Measurements from ENCODE around the gene TOLLIP.
"Not testable (repeated sequence)": the region's sequence is repeated elsewhere in the genome, so short reads cannot be mapped to it uniquely, and the experiment has no call there.

TOLLIP gene

DNA sequence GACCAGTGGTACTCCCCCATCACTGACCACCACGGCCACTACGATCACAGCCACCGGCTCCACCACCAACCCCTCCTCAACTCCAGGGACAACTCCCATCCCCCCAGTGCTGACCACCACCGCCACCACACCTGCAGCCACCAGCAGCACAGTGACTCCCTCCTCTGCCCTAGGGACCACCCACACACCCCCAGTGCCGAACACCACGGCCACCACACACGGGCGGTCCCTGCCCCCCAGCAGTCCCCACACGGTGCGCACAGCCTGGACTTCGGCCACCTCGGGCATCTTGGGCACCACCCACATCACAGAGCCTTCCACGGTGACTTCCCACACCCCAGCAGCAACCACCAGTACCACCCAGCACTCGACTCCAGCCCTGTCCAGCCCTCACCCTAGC lies 62.4 kb downstream of the TOLLIP start:
- DNase-seq (ENCODE audit: low read depth in 2 of 2), result not testable (repeated sequence)

DNA sequence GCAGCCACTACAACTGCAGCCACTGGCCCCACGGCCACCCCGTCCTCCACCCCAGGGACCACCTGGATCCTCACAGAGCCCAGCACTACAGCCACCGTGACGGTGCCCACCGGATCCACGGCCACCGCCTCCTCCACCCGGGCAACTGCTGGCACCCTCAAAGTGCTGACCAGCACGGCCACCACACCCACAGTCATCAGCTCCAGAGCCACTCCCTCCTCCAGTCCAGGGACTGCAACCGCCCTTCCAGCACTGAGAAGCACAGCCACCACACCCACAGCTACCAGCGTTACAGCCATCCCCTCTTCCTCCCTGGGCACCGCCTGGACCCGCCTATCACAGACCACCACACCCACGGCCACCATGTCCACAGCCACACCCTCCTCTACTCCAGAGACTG lies 63.1 kb downstream of the TOLLIP start:
- DNase-seq (ENCODE audit: low read depth in 2 of 2), result not testable (repeated sequence)

DNA sequence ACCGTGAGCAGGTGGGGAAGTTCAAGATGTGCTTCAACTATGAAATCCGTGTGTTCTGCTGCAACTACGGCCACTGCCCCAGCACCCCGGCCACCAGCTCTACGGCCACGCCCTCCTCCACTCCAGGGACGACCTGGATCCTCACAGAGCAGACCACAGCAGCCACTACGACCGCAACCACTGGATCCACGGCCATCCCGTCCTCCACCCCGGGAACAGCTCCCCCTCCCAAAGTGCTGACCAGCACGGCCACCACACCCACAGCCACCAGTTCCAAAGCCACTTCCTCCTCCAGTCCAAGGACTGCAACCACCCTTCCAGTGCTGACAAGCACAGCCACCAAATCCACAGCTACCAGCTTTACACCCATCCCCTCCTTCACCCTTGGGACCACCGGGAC lies 63.7 kb downstream of the TOLLIP start:
- DNase-seq (ENCODE audit: low read depth in 2 of 2), result not testable (repeated sequence)

DNA sequence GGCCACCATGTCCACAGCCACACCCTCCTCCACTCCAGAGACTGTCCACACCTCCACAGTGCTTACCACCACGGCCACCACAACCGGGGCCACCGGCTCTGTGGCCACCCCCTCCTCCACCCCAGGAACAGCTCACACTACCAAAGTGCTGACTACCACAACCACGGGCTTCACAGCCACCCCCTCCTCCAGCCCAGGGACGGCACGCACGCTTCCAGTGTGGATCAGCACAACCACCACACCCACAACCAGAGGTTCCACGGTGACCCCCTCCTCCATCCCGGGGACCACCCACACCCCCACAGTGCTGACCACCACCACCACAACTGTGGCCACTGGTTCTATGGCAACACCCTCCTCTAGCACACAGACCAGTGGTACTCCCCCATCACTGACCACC lies 64.9 kb downstream of the TOLLIP start:
- DNase-seq (ENCODE audit: low read depth in 2 of 2), result not testable (repeated sequence)

DNA sequence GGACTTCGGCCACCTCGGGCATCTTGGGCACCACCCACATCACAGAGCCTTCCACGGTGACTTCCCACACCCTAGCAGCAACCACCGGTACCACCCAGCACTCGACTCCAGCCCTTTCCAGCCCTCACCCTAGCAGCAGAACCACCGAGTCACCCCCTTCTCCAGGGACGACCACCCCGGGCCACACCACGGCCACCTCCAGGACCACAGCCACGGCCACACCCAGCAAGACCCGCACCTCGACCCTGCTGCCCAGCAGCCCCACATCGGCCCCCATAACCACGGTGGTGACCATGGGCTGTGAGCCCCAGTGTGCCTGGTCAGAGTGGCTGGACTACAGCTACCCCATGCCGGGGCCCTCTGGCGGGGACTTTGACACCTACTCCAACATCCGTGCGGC lies 65.9 kb downstream of the TOLLIP start:
- not testable (repeated sequence) for DNase-seq (ENCODE audit: low read depth in 2 of 2)

DNA sequence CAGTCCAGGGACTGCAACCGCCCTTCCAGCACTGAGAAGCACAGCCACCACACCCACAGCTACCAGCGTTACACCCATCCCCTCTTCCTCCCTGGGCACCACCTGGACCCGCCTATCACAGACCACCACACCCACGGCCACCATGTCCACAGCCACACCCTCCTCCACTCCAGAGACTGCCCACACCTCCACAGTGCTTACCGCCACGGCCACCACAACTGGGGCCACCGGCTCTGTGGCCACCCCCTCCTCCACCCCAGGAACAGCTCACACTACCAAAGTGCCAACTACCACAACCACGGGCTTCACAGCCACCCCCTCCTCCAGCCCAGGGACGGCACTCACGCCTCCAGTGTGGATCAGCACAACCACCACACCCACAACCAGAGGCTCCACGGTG lies 66.7 kb downstream of the TOLLIP start:
- DNase-seq (ENCODE audit: low read depth in 2 of 2), result not testable (repeated sequence)

DNA sequence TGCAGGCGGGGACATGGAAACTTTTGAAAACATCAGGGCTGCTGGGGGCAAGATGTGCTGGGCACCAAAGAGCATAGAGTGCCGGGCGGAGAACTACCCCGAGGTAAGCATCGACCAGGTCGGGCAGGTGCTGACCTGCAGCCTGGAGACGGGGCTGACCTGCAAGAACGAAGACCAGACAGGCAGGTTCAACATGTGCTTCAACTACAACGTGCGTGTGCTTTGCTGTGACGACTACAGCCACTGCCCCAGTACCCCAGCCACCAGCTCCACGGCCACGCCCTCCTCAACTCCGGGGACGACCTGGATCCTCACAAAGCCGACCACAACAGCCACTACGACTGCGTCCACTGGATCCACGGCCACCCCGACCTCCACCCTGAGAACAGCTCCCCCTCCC lies 67.1 kb downstream of the TOLLIP start:
- no peak for DNase-seq (ENCODE audit: low read depth in 2 of 2)

DNA sequence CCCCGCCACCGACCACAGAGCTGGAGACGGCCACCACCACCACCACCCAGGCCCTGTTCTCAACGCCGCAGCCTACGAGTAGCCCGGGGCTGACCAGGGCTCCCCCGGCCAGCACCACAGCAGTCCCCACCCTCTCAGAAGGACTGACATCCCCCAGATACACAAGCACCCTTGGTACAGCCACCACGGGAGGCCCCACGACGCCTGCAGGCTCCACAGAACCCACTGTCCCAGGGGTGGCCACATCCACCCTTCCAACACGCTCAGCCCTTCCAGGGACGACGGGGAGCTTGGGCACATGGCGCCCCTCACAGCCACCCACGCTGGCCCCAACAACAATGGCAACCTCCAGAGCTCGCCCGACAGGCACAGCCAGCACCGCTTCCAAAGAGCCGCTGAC lies 67.7 kb downstream of the TOLLIP start:
- no peak for DNase-seq (ENCODE audit: low read depth in 2 of 2)

DNA sequence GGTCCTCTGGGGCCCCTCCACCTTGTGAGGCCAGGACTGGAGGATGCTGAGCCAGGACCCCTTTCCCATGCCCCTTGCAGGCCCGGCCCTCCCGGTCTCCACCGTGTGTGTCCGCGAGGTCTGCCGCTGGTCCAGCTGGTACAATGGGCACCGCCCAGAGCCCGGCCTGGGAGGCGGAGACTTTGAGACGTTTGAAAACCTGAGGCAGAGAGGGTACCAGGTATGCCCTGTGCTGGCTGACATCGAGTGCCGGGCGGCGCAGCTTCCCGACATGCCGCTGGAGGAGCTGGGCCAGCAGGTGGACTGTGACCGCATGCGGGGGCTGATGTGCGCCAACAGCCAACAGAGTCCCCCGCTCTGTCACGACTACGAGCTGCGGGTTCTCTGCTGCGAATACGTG lies 68.7 kb downstream of the TOLLIP start:
- DNase-seq (ENCODE audit: low read depth in 2 of 2), result no peak

DNA sequence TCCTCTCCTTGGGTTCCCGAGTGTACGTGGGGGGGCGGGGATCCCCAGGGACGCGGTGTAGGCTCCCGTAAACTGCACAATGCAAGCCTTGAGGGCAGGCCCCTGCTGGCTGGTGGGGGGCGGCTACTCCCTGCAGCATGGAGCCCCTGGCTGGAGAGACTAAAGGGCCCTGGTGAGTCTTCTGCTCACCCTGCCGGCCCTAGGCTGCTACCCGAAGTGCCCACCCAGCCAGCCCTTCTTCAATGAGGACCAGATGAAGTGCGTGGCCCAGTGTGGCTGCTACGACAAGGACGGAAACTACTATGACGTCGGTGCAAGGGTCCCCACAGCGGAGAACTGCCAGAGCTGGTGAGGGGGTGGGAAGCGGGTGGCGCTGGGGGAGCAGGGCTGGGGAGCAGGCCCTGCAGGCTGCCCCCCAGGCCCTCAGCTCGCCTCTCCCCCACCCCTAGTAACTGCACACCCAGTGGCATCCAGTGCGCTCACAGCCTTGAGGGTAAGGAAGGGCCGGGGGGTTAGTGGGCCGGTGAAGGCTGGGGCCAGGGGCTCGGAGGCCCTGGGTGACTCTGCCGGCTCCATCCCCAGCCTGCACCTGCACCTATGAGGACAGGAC lies 69.7 kb downstream of the TOLLIP start:
- DNase-seq (ENCODE audit: low read depth in 2 of 2), result no peak

DNA sequence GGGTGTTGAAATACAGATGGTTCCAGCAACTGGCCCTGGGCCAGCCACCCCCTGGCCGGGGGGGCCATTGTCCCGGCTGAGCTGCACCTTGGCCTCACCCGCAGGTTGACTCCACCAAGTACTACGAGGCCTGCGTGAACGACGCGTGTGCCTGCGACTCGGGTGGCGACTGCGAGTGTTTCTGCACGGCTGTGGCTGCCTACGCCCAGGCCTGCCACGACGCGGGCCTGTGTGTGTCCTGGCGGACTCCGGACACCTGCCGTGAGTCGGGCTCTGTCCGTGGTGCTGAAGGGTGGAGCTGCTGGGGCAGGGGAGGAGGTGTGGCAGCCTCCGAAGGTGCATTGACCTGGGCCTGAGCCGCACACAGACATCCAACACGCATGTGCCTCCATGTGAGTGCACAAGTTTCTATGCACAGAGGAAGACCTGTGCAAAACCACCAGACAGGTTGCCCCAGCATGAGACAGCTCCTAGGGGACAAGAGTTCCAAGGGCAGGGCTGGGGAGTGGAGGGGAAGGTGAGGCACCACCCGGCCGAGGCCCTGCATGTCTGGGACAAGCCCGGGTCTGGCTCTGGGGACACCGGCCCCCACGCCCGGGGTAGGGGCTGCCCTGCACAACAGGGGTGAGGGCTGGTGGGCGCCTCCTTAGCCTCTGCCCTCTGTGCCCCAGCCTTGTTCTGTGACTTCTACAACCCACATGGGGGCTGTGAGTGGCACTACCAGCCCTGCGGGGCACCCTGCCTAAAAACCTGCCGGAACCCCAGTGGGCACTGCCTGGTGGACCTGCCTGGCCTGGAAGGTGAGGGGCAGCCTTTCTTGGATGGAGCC lies 70.5 kb downstream of the TOLLIP start:
- no peak for DNase-seq (ENCODE audit: low read depth in 2 of 2)

DNA sequence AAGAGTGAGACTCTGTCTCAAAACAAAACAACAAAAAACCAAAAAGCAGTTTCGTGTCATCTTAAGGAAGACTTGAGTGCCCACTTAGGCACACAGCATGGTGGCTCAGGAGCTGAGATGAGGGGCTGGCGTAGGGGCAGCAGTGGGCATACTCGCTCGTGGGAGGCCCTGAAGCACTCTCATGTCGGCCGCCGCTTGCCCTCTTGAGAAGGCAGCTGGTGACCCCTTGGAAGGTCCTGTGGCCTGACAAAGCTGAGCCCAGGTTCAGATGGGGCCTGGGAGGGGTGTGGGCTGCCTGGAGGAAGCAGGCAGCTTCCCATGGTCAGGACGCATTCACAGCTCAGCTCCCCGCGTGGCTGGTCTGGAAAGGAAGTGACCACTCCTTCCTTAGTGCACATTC lies 71.6 kb downstream of the TOLLIP start:
- DNase-seq (ENCODE audit: low read depth in 2 of 2), result no peak

DNA sequence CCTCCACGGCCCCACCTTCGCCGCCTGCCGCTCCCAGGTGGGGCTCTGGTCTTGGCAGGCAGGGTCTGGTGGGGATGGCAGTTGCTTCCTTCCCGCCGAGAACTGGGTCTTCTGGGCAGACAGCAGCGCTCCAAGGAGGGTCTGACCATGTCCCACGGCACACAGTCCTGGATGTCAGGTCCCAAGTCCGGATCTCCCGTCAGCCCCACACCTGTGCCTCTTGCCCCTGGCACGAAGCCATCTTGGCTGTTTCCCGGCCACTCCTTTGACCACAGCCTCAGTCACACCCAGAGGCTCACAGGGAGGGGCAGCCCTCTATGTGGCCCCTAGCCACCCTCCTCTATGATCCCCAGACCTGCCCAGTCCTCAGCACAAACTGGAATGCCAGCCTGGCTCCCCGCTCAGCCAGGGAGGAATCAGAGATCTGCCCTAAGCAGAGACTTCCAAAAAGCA lies 72.3 kb downstream of the TOLLIP start:
- no peak for DNase-seq (ENCODE audit: low read depth in 2 of 2)

DNA sequence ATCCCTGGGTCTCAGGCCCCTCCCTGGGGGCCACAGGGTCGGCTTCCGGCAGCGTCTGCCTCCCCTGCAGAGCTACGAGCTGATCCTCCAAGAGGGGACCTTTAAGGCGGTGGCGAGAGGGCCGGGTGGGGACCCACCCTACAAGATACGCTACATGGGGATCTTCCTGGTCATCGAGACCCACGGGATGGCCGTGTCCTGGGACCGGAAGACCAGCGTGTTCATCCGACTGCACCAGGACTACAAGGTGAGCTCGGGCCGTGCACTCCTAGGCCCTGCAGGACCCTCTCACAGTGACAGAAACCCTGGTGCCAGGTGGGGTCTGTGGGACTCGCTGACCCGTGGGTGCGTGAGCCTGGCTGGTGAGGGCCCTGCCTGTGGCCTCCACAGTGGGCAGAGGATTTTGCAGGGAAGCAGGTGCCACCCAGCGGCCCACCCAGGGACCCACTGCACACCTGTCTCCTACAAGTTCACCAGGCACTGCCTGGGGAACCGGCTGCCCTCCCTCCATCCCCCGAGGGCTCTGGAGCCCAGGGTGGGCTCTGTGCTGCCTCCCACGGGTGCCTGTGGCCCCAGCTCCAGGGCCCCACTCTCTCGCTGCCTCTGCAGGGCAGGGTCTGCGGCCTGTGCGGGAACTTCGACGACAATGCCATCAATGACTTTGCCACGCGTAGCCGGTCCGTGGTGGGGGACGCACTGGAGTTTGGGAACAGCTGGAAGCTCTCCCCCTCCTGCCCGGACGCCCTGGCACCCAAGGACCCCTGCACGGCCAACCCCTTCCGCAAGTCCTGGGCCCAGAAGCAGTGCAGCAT lies 72.9 kb downstream of the TOLLIP start:
- DNase-seq (ENCODE audit: low read depth in 2 of 2), result no peak

DNA sequence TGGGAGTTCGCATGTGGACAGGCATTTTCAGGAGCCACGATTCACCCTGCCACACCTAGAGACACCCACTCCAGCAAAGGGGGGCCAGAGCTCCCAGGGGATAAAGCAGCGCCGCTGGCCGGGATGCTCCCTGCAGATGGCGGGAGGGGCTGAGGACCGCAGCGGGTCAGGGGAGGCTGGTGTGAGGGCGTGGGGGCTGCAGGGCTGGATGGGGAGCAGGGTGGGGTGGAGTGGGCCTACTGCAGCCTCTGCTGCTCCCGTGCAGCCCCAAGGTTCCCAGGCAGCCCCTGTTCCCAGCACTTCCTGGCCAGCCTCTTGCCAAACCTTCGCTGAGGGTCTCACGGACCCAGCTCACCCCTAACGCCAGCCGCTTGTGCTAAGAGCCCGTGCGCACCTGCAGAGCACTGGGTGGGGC lies 73.5 kb downstream of the TOLLIP start:
- no peak for DNase-seq (ENCODE audit: low read depth in 2 of 2)

DNA sequence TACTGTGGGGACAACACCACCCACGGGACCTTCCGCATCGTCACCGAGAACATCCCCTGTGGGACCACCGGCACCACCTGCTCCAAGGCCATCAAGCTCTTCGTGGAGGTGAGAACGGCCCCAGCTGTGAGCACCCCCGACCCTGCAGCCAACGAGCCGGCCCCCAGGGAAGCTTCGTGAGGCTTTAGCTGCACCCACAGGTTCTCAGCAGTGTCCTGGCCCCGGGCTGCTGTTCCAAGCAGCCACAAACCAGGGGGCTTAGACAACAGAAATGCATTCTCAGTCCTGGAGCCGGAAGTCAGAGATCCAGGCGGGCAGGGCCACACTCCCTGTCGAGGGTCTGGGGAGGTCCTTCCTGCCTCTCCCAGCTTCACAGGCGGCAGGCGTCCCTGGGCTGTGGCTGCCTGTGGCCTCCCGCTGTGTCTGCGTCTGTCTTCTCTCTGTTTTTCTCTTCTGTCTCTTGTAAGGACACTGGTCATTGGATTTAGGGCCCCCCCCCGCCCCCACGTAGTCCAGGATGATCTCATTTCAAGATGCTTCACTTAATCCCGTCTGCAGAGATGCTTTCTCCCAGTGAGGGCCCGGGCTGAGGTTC lies 74.0 kb downstream of the TOLLIP start:
- DNase-seq (ENCODE audit: low read depth in 2 of 2), result no peak

DNA sequence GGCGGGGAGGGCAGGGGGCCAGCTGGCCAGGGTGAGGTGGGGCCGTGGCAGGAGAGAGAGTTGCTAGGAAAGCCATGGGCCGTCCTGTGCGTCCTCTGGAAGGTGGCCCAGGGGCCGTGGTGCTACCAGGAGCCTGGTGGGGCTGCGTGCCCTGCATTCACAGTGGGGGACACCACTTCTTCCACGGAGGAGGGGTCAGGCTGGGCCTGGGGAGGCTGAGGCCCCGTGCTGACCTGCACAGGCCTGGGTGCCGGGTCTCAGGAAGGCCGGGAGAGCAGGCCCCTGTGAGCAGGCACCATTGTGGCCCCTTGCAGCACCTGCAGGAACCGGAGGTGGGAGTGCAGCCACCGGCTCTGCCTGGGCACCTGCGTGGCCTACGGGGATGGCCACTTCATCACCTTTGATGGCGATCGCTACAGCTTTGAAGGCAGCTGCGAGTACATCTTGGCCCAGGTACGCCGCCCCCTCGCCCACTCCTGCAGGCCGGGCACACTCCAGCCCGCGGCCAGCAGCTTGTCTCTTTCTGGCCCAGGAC lies 74.6 kb downstream of the TOLLIP start:
- no peak for DNase-seq (ENCODE audit: low read depth in 2 of 2)

DNA sequence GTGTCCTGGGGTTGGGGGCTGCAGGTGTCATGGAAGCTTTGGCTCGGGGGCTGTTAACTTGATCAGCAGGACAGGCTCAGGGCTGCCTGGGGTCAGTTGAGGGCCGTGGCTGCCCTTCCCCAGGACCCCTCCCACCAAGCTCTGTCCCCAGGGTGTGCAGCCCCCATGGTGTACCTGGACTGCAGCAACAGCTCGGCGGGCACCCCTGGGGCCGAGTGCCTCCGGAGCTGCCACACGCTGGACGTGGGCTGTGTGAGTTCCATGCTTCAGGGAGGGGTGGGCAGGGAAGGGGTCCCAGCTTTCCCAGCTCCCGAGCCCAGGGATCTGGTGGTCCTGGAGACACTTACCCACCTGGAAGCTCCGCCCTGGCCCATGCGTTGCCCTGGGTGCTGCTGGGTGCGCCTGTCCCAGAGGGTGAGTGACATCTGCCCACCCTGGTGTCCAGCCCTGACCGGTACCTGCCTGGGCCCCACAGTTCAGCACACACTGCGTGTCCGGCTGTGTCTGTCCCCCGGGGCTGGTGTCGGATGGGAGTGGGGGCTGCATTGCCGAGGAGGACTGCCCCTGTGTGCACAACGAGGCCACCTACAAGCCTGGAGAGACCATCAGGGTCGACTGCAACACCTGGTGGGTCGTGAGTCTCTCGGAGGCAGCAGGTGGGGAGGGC lies 75.2 kb downstream of the TOLLIP start:
- no peak for DNase-seq (ENCODE audit: low read depth in 2 of 2)

DNA sequence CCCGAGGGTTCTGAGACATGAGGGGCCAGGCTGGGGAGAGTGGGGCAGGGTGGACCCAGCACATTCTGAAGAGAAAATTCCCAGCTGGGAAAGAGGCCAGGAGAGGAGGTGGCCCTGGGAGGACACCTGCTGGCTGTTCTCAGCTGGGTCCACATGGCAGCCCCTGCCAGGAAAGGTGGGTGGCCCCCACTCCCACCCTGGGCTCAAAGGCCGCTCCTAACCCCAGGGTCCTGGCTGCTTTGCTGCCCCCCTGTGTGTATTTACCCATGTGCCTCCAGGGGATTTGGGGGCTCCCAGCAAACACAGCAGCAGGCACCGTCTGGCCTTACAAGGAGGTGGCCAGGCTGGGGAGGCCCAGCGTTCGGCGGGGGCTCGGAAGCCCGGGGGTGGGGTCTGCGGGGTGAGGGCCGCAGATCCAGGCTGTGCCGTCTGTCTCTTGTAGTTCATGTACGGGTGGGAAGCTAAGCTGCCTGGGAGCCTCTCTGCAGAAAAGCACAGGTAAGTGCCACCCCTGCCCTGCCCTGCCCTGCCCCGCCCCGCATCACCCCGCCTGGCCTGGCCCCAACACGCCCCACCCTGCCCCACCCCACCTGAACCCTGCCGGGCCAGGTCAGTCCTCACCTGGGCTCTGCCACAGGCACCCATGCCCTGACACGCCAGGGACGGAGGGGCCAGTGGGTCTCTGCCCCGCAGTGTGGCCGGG lies 75.9 kb downstream of the TOLLIP start:
- DNase-seq (ENCODE audit: low read depth in 2 of 2), result no peak

DNA sequence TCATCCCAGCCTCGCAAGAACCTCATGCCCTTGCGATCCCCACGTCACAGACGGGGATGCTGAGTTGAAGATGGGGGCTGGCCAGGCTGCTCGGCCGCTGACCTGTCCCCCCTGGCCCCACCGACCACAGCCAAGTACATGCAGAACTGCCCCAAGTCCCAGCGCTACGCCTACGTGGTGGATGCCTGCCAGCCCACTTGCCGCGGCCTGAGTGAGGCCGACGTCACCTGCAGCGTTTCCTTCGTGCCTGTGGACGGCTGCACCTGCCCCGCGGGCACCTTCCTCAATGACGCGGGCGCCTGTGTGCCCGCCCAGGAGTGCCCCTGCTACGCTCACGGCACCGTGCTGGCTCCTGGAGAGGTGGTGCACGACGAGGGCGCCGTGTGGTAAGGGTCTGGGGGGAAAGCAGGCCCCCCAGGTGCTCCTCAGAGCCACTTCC lies 76.5 kb downstream of the TOLLIP start:
- DNase-seq (ENCODE audit: low read depth in 2 of 2), result no peak

All from stimulated activated CD4-positive, alpha-beta T cell treated with anti-CD3 and anti-CD28 coated beads, Interleukin-4, amount 100 ng/mL, for 48 hours (primary cell).